Measurements from ENCODE around the gene PIAS3.

Gene PIAS3

GRCh38 chr1:145891587-145892485, 33.0 kb upstream of the PIAS3 start (continued):
- no peak for TF ChIP-seq ZNF146 (tag by site-specific recombination; IDR thresholded peaks at IDR 0.05)
- TF ChIP-seq PRDM4 (tag by site-specific recombination; IDR thresholded peaks at IDR 0.05) = no peak
- peak; percentile 44; the same call in 1 of the 2 replicates for TF ChIP-seq FEZF1 (tag by site-specific recombination; IDR thresholded peaks at IDR 0.05)
- TF ChIP-seq KLF10 (tag by site-specific recombination; IDR thresholded peaks at IDR 0.05) = peak; percentile 65; the same call in 1 of the 2 replicates
- TF ChIP-seq ZNF692 (tag by site-specific recombination; IDR thresholded peaks at IDR 0.05) = peak; percentile 71
- TF ChIP-seq ZBTB17 (tag by site-specific recombination; IDR thresholded peaks at IDR 0.05) = peak; percentile 96
- TF ChIP-seq ZNF560 (tag by site-specific recombination; IDR thresholded peaks at IDR 0.05; ENCODE audit: borderline replicate concordance) = no peak
- TF ChIP-seq HIC1 (tag by site-specific recombination; IDR thresholded peaks at IDR 0.05) = peak; percentile 87
- no peak for TF ChIP-seq ZNF174 (tag by site-specific recombination; IDR thresholded peaks at IDR 0.05)
- TF ChIP-seq ZNF704 (tag by site-specific recombination; IDR thresholded peaks at IDR 0.05) = no peak
- no peak for TF ChIP-seq ZNF747 (tag by site-specific recombination; IDR thresholded peaks at IDR 0.05)
- peak; percentile 42; the same call in 1 of the 2 replicates for TF ChIP-seq GLIS2 (tag by site-specific recombination; IDR thresholded peaks at IDR 0.05)
- peak; percentile 94 for TF ChIP-seq SCRT1 (tag by site-specific recombination; IDR thresholded peaks at IDR 0.05; ENCODE audit: borderline replicate concordance)
- TF ChIP-seq ZFP37 (tag by site-specific recombination; IDR thresholded peaks at IDR 0.05) = no peak
- 0 out of 2 replicates have a peak, but pooled peaks have one; percentile 9 for TF ChIP-seq ZNF184 (tag by site-specific recombination; IDR thresholded peaks at IDR 0.05)
- no peak for TF ChIP-seq GLI4 (tag by site-specific recombination; IDR thresholded peaks at IDR 0.05)
- TF ChIP-seq BCL6B (tag by site-specific recombination; IDR thresholded peaks at IDR 0.05) = no peak
- peak; percentile 89 for TF ChIP-seq KLF17 (tag by site-specific recombination; IDR thresholded peaks at IDR 0.05)
- TF ChIP-seq ZNF26 (tag by site-specific recombination; IDR thresholded peaks at IDR 0.05) = no peak
- no peak for TF ChIP-seq ZNF16 (tag by site-specific recombination; IDR thresholded peaks at IDR 0.05; ENCODE audit: low read depth)
- TF ChIP-seq OSR2 (tag by site-specific recombination; IDR thresholded peaks at IDR 0.05) = 0 out of 2 replicates have a peak, but pooled peaks have one; percentile 36
- TF ChIP-seq MZF1 (tag by site-specific recombination; IDR thresholded peaks at IDR 0.05; ENCODE audit: borderline replicate concordance) = peak; percentile 95
- peak; percentile 91; the same call in 1 of the 2 replicates for TF ChIP-seq ZNF660 (tag by site-specific recombination; IDR thresholded peaks at IDR 0.05)
- no peak for TF ChIP-seq ZNF585B (tag by site-specific recombination; IDR thresholded peaks at IDR 0.05)
- no peak for TF ChIP-seq GFI1B (tag by site-specific recombination; IDR thresholded peaks at IDR 0.05)
- TF ChIP-seq ZNF510 (tag by site-specific recombination; IDR thresholded peaks at IDR 0.05; ENCODE audit: insufficient replicate concordance) = no peak
- no peak for TF ChIP-seq ZNF792 (tag by site-specific recombination; IDR thresholded peaks at IDR 0.05)
- TF ChIP-seq YY1 (tag by site-specific recombination; IDR thresholded peaks at IDR 0.05) = no peak

Data from HEK293 (cell line).